HG03521 (cell line): ENCODE results near the gene DNAJB4.
"Not testable (repeated sequence)": the region's sequence is repeated elsewhere in the genome, so short reads cannot be mapped to it uniquely, and the experiment has no call there.

Experiments used
- ATAC-seq: cut with Tn5 transposase; IDR thresholded peaks from one replicate; pipeline ENCODE4 v1.9.1; 2021; ENCODE audit warnings: mild to moderate bottlenecking, moderate library complexity; ENCODE audit not compliant: unreplicated experiment

DNAJB4 gene

GRCh38 chr1:77990629-77991204 lies 14.0 kb upstream of the DNAJB4 start:
- ATAC-seq, result no peak

GRCh38 chr1:77991638-77992037 lies 13.1 kb upstream of the DNAJB4 start:
- no peak for ATAC-seq

GRCh38 chr1:77994117-77994705 lies 10.5 kb upstream of the DNAJB4 start:
- no peak for ATAC-seq

GRCh38 chr1:77996734-77997133 lies 8.0 kb upstream of the DNAJB4 start:
- no peak for ATAC-seq

- not testable (repeated sequence) for ATAC-seq
These were observed 4.2 kb upstream of the DNAJB4 start for GRCh38 chr1:78000536-78000935.

GRCh38 chr1:78003070-78003746 lies 1.5 kb upstream of the DNAJB4 start:
- ATAC-seq, result no peak

- ATAC-seq, result peak; percentile 39
These were observed 639 bp upstream of the DNAJB4 start for GRCh38 chr1:78003882-78004718.

GRCh38 chr1:78005448-78005722 lies 646 bp downstream of the DNAJB4 start:
- ATAC-seq, result no peak

- no peak for ATAC-seq
These were observed 1.0 kb downstream of the DNAJB4 start for GRCh38 chr1:78005755-78006154.

GRCh38 chr1:78006521-78006920 lies 1.8 kb downstream of the DNAJB4 start:
- ATAC-seq, result no peak

- ATAC-seq, result no peak
These were observed 3.1 kb downstream of the DNAJB4 start for GRCh38 chr1:78007677-78008341.

- no peak for ATAC-seq
These were observed 4.5 kb downstream of the DNAJB4 start for GRCh38 chr1:78009276-78009675.

- ATAC-seq, result no peak
These were observed 5.1 kb downstream of the DNAJB4 start for GRCh38 chr1:78009836-78010235.

GRCh38 chr1:78011050-78011449 lies 6.3 kb downstream of the DNAJB4 start:
- ATAC-seq, result no peak

- ATAC-seq, result no peak
These were observed 10.4 kb downstream of the DNAJB4 start for GRCh38 chr1:78015148-78015547.

GRCh38 chr1:78019024-78019423 lies 14.3 kb downstream of the DNAJB4 start:
- ATAC-seq, result no peak

GRCh38 chr1:78021134-78021533 lies 16.4 kb downstream of the DNAJB4 start:
- not testable (repeated sequence) for ATAC-seq

GRCh38 chr1:78029793-78030192 lies 25.1 kb downstream of the DNAJB4 start:
- no peak for ATAC-seq

- no peak for ATAC-seq
These were observed 28.5 kb downstream of the DNAJB4 start for GRCh38 chr1:78032996-78033796.

GRCh38 chr1:78033797-78034172 lies 29.0 kb downstream of the DNAJB4 start:
- ATAC-seq, result no peak

- ATAC-seq, result no peak
These were observed 30.4 kb downstream of the DNAJB4 start for GRCh38 chr1:78035121-78035520.
